GM12872 (cell line): ENCODE data around the gene COL5A3.

ENCODE experiments used
- CTCF ChIP-seq: IDR thresholded peaks from 3 replicates; pipeline ENCODE4 v1.5.1; 2011; ENCODE audit warnings: low read depth, mild to moderate bottlenecking, low read length, moderate library complexity; ENCODE audit not compliant: insufficient read depth

Gene COL5A3

GRCh38 chr19:9958379-9958821 is 51.9 kb downstream of the COL5A3 start:
- no peak for TF ChIP-seq CTCF

- TF ChIP-seq CTCF: no peak
These were observed 53.3 kb downstream of the COL5A3 start for GRCh38 chr19:9956956-9957355.

GRCh38 chr19:9953802-9954542 is 56.3 kb downstream of the COL5A3 start:
- no peak for TF ChIP-seq CTCF

- no peak for TF ChIP-seq CTCF
These were observed 58.0 kb downstream of the COL5A3 start for GRCh38 chr19:9952276-9952675.

GRCh38 chr19:9947441-9947840 is 62.9 kb downstream of the COL5A3 start:
- TF ChIP-seq CTCF: no peak

GRCh38 chr19:9945319-9945966 is 64.9 kb downstream of the COL5A3 start:
- no peak for TF ChIP-seq CTCF

- no peak for TF ChIP-seq CTCF
These were observed 66.6 kb downstream of the COL5A3 start for GRCh38 chr19:9943744-9944143.
